HepG2 (cell line): Measurements from ENCODE around the gene PPP2R2C.

ENCODE experiments used
- ZNF629 ChIP-seq: sonication (generic); formaldehyde crosslinking; conservative IDR thresholded peaks from 2 replicates; pipeline ENCODE4 v1.5.0; 2020; ENCODE audit warnings: missing genetic modification reagents
- TF ChIP-seq, protein P1 (sequence below): sonication (generic); formaldehyde crosslinking; IDR thresholded peaks from 2 replicates; pipeline ENCODE4 v1.5.0; 2020; ENCODE audit warnings: mild to moderate bottlenecking, missing genetic modification reagents, moderate library complexity

- TF ChIP-seq ZNF629: no peak
- TF ChIP-seq, protein P1, sequence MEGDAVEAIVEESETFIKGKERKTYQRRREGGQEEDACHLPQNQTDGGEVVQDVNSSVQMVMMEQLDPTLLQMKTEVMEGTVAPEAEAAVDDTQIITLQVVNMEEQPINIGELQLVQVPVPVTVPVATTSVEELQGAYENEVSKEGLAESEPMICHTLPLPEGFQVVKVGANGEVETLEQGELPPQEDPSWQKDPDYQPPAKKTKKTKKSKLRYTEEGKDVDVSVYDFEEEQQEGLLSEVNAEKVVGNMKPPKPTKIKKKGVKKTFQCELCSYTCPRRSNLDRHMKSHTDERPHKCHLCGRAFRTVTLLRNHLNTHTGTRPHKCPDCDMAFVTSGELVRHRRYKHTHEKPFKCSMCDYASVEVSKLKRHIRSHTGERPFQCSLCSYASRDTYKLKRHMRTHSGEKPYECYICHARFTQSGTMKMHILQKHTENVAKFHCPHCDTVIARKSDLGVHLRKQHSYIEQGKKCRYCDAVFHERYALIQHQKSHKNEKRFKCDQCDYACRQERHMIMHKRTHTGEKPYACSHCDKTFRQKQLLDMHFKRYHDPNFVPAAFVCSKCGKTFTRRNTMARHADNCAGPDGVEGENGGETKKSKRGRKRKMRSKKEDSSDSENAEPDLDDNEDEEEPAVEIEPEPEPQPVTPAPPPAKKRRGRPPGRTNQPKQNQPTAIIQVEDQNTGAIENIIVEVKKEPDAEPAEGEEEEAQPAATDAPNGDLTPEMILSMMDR (CRISPR knock-in tag): no peak
Observed at GRCh38 chr4:6422105-6422504, 50.3 kb downstream of the PPP2R2C start.
